Esophagus muscularis mucosa (tissue), 3 donors: ENCODE measurements around the gene TEAD4.

Experiments
- CTCF ChIP-seq, 3 experiments: fragments of 200-600 bp in 2 of 3; fragments of 450-650 bp in 1 of 3; sonication (generic) in 2 of 3; IDR thresholded peaks; one replicate each; pipeline ENCODE4 v1.5.1; 2017 to 2019; ENCODE audit warnings: antibody characterized with exemption in 3 of 3, mild to moderate bottlenecking in 2 of 3, moderate library complexity in 1 of 3
- POLR2A ChIP-seq: fragments of 450-650 bp; IDR thresholded peaks from one replicate; pipeline ENCODE4 v1.6.1; 2017; ENCODE audit warnings: antibody characterized with exemption, moderate library complexity, mild to moderate bottlenecking, low read depth
- POLR2AphosphoS5 ChIP-seq, 2 donors: sonication (generic); formaldehyde crosslinking; IDR thresholded peaks; one replicate each; pipeline ENCODE4 v1.6.1; 2017; ENCODE audit warnings: antibody characterized with exemption in 2 of 2

GRCh38 chr12:3022411-3022810 is 63.2 kb downstream of the TEAD4 start:
- no peak for TF ChIP-seq POLR2A
- no peak for TF ChIP-seq CTCF (IDR thresholded peaks at IDR 0.05)
- no peak for TF ChIP-seq POLR2AphosphoS5 (IDR thresholded peaks at IDR 0.05)
